HG03565 (cell line): ENCODE measurements around the gene XRCC2.

Experiments
- ATAC-seq: cut with Tn5 transposase; IDR thresholded peaks from one replicate; pipeline ENCODE4 v1.9.1; 2021; ENCODE audit warnings: mild to moderate bottlenecking, moderate library complexity; ENCODE audit not compliant: unreplicated experiment

XRCC2 gene

DNA sequence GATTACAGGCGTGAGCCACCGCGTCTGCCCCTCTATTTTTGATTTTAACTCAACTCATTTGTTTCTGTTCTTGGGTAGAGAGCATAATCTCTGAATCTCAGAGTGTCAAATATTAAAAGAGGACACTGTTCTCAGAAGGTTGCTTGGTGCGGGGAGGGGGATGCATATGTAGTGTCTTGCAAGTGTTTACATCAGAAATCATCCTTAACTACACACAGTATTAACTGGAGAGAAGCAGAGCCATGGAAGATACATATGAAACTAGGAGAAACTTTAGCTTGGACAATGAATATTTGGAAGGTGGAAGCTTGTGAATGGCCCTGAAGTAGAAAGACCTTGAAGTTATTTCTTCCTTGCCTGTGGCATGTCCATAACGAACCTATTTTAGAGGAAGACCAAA, 57.5 kb downstream of the XRCC2 start:
- ATAC-seq: no peak

- no peak for ATAC-seq
Observed at GRCh38 chr7:152617056-152617455, 58.9 kb downstream of the XRCC2 start.

GRCh38 chr7:152615031-152615741, 60.8 kb downstream of the XRCC2 start:
- ATAC-seq: no peak

GRCh38 chr7:152608656-152609055, 67.3 kb downstream of the XRCC2 start:
- no peak for ATAC-seq

GRCh38 chr7:152608208-152608607, 67.7 kb downstream of the XRCC2 start:
- no peak for ATAC-seq

DNA sequence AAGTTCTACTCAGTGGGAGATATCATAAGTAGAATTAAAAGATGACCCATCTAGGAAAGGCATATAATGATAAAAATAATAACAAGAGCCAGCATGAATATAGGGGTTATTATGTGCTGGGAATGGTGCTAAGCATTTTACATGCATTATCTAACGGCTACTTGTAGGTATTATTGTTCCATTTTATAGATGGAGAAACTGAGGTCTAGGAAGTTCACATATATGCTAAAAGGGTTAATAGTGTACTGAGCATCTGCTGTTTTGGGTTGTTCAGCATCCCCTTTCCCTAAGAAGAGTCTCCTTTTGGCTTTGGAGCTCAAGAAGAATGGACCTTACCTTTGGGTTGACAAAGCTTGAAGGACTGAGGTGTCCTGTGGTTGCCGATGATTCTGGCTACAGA, 68.9 kb downstream of the XRCC2 start:
- no peak for ATAC-seq

- ATAC-seq: no peak
Observed at GRCh38 chr7:152602962-152603361, 73.0 kb downstream of the XRCC2 start.

- ATAC-seq: no peak
Observed at GRCh38 chr7:152601305-152601798, 74.6 kb downstream of the XRCC2 start.

DNA sequence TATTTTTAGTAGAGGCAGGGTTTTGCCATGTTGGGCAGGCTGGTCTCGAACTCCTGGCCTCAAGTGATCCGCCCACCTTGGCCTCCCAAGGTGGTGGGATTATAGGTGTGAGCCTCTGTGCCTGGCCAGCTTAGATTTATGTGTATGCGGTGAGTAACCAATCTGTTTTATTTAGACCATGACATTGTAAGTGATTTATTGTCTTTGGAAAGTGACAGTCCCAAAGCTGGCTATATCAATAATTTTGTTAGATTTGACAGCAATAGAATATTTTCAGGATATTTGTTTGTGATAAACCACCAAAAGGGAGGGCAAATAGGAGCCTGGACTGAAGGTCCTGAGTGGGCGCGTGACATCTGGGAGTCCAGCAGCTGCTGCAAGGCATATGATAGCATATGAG, 75.7 kb downstream of the XRCC2 start:
- ATAC-seq: no peak

- ATAC-seq: no peak
Observed at GRCh38 chr7:152597507-152597906, 78.4 kb downstream of the XRCC2 start.

DNA sequence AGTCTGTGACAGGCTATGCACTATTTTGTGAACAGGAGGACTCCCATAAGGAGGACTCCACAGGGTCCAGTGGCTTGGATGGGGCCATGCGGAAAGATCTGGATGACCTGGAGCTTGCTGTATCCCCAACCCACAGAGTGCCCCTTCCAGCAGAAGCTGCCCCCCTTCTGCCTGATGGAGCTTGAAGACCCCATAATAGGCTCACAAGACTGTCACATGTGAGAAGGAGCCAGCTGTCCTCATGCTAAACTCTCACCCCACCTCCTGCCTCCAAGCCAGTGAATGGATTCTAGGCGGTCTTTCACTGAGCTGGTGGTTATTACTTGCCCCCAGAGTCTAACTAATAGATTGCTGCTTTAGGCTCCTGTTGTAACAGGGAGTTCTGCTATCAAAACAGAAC, 79.1 kb downstream of the XRCC2 start:
- ATAC-seq: no peak
